Fibroblast of pulmonary artery (primary cell): ENCODE data around the gene CYBRD1.
A peak's percentile ranks its signal among the peaks of the same experiment; 100 is the strongest.
"Not testable (repeated sequence)": the region's sequence is repeated elsewhere in the genome, so short reads cannot be mapped to it uniquely, and the experiment has no call there.

Source experiments
- DNase-seq: peaks from one replicate; pipeline ENCODE4 v3.0.0-alpha.2; 2010; ENCODE audit warnings: low read depth
- H3K4me3 ChIP-seq: replicated peaks from 2 replicates; pipeline ENCODE4 v1.5.1; 2011; ENCODE audit warnings: low read depth, mild to moderate bottlenecking, control low read depth, low read length, moderate library complexity
- TF ChIP-seq, protein P1 (sequence below): IDR thresholded peaks from 2 replicates; pipeline ENCODE4 v1.5.1; 2011; ENCODE audit warnings: mild to moderate bottlenecking, control low read depth, low read length, inconsistent platforms; ENCODE audit errors: missing control alignments

CYBRD1 gene

DNA sequence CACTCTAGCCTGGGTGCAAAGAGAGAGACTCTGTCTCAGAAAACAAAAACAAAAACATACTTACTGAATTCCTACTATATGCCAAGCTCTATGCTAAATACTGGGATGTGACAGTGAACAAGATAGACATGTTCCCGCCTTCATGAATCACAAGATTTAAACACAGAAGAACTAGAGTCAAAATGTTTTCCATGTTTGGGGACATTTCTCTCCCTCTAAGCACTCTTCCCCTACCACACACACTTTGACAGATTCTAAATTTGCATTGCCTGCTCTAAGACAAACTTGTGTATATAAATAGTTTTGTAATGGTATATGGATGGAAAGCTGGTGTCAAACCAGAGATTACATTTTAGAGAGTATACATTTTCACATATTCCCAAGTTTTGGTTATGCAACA lies 11.1 kb downstream of the CYBRD1 start:
- DNase-seq: no peak
- TF ChIP-seq, protein P1, sequence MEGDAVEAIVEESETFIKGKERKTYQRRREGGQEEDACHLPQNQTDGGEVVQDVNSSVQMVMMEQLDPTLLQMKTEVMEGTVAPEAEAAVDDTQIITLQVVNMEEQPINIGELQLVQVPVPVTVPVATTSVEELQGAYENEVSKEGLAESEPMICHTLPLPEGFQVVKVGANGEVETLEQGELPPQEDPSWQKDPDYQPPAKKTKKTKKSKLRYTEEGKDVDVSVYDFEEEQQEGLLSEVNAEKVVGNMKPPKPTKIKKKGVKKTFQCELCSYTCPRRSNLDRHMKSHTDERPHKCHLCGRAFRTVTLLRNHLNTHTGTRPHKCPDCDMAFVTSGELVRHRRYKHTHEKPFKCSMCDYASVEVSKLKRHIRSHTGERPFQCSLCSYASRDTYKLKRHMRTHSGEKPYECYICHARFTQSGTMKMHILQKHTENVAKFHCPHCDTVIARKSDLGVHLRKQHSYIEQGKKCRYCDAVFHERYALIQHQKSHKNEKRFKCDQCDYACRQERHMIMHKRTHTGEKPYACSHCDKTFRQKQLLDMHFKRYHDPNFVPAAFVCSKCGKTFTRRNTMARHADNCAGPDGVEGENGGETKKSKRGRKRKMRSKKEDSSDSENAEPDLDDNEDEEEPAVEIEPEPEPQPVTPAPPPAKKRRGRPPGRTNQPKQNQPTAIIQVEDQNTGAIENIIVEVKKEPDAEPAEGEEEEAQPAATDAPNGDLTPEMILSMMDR: no peak
- no peak overlapping the region for H3K4me3 ChIP-seq

DNA sequence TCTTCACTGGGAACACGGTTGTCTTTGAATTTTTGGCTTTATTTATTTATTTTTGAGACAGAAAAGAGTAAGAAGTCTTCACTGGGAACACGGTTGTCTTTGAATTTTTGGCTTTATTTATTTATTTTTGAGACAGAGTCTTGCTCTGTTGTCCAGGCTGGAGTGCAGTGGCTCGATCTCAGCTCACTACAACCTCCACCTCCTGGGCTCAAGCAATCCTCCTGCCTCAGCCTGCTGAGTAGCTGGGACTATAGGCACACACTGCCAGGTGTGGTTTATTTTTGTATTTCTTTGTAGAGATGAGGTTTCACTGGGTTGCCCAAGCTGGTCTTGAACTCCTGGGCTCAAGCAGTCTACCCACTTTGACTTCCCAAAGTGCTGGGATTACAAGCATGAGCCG lies 13.3 kb downstream of the CYBRD1 start:
- DNase-seq: not testable (repeated sequence)

DNA sequence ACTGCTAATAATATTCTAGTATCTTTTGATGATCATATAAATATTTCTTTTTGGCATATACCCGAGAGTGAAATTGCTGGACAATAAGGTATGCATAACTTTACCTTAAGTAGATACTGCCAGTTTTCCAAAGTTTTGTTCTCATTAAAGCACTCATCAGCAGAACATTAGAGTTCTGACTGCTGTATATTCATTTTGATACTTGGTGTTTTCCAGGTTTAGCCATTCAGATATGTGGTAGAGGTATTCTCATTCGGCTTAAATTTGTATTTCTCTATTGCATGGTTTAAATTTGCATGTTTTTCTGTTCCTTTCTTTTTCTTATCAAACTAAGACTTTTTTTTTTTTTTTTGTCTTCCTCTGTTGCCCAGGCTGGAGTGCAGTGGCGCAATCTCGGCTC lies 18.2 kb downstream of the CYBRD1 start:
- TF ChIP-seq, protein P1: no peak
- no peak for DNase-seq

More for the DNA sequence above, 13.3 kb downstream of the CYBRD1 start:
- H3K4me3 ChIP-seq: not testable (repeated sequence)

DNA sequence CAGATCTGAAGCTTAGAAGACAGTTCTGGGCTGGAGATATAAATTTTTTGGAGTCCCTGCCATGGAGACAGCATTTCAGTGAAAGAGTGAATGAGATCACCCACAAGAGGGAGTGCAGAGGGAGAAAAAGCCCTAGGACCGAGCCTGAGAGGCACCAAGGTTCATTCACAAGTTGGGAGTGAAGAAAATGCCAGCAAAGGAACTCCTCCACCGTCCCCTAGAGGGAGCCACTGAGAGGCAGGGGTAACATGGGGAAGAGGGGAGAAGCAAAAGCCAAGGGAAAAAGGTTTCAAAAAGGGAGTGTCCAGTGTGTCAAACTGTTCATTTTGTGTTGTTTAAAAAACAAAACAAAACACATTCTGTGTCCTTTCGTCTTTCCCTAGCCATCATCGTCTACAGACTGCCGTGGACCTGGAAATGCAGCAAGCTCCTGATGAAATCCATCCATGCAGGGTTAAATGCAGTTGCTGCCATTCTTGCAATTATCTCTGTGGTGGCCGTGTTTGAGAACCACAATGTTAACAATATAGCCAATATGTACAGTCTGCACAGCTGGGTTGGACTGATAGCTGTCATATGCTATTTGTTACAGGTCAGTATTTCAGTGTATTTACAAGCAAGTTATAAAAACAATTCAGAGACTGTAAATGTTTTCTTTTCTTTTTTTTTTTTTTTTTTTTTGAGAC lies 19.1 kb downstream of the CYBRD1 start:
- DNase-seq: no peak
- no peak overlapping the region for H3K4me3 ChIP-seq
- TF ChIP-seq, protein P1: peak; percentile 46

More for the DNA sequence above, 18.2 kb downstream of the CYBRD1 start:
- H3K4me3 ChIP-seq: no peak overlapping the region

DNA sequence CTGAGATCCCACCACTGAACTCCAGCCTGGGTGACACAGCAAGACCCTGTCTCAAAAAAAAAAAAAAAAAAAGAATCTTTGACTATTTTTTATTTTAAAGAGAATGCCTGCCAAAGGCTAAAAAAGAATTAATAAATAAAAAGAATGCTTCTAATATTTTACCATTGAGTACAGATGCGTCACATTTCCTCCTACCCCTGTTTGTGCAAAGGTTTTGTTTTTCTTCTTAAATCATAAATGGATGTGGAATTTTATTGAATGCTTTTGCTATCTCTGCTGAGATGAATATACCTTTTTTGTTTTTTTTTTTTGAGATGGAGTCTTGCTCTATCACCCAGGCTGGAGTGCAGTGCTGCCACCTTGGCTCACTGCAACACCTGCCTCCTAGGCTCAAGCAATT lies 22.8 kb downstream of the CYBRD1 start:
- TF ChIP-seq, protein P1: no peak
- no peak overlapping the region for H3K4me3 ChIP-seq
- no peak for DNase-seq

DNA sequence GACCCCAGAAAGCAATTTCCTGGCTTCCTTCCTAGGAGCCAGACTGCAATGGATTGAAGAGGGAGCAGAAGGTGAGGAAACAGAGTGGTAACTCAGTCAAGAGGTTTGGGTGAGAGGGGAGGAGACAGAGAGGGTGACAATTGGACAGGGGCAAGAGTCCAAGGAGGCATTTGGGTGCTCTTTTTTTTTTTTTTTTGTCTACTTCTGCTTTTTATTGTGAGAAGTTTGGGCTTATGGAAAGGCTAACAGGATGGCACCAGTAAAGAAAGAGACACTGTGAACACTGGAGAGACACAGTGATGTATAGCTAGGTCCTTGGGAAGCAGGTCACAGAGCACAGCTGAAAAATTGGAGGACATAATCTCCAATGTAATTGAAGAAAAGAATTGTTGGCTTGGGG lies 25.0 kb downstream of the CYBRD1 start:
- no peak overlapping the region for H3K4me3 ChIP-seq
- TF ChIP-seq, protein P1: no peak
- no peak for DNase-seq

DNA sequence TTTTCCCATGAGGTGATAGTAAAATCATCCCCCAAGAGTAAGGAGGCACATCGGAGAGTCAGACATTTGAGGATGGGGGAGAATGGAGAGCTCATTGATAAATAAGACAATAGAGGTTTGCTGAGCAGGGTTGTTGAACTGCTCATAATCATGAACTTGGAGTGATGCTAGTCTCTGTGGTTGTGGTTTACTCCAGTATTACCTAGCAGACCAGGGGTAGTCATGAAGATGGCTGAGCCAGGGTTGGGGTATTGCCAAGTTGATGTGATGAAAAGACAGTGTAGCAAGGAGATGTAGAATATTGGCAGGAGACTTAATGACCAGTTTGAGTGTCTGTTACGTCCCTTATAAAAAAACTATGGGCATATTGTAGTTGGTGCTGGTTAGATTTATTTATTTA lies 25.4 kb downstream of the CYBRD1 start:
- no peak for DNase-seq
- TF ChIP-seq, protein P1: no peak
- H3K4me3 ChIP-seq: no peak overlapping the region
